ENCODE measurements around the gene THADA.

GRCh38 chr2:43210467-43211303 is 385.2 kb downstream of the THADA start:
- no peak for TF ChIP-seq CTCF (IDR thresholded peaks at IDR 0.05)
- TF ChIP-seq EP300 (IDR thresholded peaks at IDR 0.05) = no peak

All from suprapubic skin (tissue), 3 donors.